GM19324 (cell line): ENCODE measurements around the gene DNAH2.
"Not testable (repeated sequence)": the region's sequence is repeated elsewhere in the genome, so short reads cannot be mapped to it uniquely, and the experiment has no call there.

Experiments
- ATAC-seq: cut with Tn5 transposase; IDR thresholded peaks from one replicate; pipeline ENCODE4 v1.9.1; 2021; ENCODE audit warnings: mild to moderate bottlenecking, moderate library complexity; ENCODE audit not compliant: unreplicated experiment, low FRiP score

DNAH2 gene

DNA sequence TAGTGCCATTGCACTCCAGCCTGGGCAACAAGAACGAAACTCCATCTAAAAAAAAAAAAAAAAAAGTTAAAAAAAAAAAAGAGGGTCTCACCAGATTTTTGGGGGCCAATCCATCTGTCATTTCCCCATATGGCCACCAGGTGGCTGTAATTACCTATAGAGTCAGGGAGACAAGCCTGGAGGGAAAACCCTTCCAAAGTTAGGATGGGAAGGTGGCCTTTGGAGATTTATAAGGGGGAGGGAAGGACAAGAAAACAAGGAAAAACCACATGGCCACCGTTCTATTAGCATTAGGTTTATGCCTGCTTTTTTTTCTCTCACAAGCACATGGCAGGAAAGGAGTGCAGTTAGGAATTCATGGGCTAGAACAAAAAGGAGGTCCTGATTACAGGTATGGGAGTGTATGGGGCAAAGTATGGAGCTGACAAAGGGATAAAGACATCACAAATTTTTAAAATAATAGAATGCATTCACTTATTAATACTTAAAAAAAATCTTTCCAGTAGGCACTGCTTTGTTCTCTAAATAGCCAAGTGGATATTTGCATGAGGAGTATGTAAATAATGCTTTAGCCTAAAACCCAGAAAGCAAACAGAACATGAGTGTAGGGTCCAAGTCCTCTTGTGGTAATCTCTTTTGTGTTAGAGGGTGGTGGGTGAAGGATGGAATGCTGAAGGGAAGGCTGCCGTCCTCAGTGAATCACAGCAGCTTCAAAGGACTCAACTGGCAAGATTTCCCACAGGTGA is 145.3 kb downstream of the DNAH2 start:
- no peak for ATAC-seq

DNA sequence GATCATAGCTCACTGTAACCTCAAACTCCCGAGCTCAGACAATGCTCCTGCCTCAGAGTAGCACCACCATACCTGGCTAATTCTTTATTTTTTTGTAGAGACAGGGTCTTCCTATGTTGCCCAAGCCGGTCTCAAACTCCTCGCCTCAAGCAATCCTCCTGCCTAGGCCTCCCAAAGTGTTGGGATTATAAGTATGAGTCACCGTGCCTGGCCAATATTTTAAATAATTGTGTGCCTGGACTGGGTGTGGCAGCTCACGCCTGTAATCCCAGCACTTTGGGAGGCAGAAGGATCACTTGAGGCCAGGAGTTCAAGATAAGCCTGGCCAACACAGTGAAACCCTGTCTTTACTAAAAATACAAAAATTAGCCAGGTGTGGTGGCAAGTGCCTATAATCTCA is 146.8 kb downstream of the DNAH2 start:
- not testable (repeated sequence) for ATAC-seq

DNA sequence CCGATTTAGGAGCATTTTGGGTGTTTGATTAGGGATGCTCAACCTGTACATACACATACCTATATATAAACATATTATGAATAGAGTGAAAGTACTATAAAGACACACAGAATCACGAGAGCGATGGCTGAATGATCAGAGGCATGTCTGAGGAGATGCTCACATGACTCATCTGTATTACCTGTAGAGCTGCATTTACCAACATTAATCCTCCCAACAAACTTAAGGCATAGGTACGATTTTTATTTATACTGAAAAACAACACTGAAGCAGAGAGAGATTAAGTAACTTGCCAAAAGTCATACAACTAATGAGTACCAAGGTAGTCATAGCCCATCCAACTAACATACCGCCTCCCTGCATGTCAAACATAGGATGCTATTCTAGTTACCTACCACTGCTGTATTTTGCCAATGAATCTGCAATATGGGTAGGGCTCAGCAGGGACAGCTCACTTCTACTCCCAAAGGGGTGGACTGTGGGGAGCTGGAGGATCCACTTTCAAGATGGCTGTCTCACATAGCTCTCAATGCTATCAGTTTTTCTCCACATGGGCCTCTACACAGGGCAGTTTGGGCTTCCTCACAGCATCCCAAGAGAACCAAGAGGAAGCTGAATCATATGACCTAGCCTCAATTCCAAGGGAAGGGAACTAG is 147.6 kb downstream of the DNAH2 start:
- ATAC-seq, result no peak

DNA sequence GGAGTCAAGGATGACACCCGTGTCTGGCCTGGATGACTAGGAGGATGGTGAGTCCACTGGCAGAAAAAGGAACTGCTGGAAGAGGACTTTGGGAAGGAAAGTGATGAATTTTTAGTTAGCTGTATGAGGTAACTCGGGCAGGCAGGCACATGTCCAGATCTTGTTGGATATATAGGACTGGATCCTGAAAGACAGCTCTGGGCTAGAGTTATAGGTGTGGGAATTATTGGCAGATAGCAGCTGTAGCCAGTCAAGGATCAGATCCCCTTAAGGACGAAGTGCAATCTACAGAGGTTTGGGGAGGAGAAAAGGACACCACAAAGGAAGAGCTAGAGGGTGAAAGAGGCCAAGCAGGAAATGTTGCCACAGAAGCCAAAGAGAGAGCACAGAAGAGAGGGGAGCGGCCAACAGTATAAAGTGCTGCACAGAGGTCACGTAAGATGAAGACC is 150.4 kb downstream of the DNAH2 start:
- ATAC-seq, result no peak

DNA sequence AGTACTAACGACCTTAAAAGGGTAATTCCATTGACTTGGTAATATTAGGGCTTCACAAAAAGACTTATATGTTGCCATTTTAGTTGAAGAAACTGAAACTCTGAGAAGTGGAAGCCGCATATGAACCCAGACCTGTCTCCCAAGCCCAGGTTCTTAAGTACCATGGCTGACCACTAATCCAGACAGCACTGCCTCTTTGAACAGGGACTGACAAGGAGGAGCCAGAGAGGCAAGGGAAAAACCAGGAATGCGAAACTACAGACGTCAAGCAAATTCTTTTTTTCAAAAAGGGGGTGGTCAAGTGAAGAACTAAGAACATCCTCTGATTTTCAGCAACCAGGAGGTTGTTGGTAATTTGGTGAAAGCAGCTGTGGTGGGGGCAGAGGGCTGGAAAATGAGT is 155.5 kb downstream of the DNAH2 start:
- no peak for ATAC-seq

DNA sequence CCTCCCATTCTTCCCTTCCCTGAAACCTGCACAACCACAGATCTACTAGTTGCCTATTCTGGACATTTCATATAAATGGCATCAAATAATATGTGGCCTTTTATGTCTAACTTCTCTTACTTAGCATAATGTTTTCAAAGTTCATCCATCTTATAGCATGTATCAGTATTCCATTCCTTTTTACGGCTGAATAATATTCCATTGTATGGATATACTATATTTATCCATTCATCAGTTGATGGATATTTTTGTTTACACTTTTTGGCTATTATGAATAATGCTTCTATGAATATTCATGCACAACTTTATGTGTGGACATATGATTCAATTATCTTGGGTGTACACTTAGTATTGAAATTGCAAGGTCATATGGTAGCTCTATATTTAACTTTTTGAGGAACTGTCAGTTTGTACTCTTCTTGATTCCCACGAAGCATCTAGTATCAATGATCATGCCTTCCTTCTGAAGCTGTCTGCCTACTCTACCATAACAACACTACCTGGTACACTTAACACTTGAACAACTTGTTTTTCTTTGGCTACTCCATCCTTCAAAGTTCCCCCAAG is 158.3 kb downstream of the DNAH2 start:
- ATAC-seq, result no peak

DNA sequence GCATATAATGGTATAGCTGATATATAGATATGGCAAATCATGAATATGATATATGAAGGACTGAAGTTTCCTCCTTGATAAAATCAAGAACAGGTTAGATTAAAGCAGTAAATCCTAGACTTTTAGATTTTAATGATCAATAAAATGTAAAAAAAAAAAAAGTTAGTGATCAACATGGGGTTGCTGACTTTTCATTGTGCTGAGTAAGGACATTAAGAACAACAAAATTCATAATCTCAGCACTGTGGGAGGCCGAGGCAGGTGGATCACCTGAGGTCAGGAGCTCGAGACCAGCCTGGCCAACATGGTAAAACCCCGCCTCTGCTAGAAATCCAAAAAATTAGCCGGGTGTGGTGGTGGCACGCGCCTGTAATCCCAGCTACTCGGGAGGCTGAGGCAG is 160.7 kb downstream of the DNAH2 start:
- ATAC-seq, result no peak

DNA sequence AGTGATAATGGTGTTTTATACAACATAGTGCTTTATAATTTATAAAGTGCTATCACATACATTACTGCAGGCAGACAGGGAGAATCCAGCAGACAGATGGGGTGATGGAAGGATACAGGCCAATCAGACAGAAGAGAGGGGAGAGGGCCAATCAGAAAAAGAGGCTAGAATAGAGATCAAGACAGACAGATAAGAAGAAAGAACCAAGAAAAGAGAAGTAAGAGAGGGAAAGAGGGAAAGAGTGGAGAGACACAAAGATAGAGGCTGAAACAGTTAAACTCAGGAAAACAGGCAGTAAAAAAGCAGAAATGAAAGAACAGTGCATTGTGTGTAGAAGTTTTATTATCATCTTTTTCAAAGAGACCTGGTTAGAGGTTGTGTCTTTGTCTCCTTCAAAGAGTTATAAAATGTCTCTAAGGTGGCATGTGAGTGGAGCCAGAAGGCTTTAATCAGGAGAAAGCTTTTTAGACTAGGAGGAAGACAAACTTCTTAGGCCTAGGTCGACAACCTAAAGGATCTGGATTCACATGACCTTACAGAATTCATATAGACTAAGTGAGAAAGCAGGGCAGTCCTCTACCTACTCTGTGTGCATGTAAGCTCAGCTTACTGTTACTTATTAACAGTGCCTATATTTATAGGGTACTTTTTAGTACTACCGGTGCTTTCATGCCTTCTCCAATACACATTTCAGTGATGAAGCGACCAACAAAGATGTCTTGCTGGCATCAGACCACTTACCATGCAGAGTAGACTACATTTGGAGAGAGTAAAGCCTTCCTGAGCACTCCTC is 162.7 kb downstream of the DNAH2 start:
- ATAC-seq, result no peak

DNA sequence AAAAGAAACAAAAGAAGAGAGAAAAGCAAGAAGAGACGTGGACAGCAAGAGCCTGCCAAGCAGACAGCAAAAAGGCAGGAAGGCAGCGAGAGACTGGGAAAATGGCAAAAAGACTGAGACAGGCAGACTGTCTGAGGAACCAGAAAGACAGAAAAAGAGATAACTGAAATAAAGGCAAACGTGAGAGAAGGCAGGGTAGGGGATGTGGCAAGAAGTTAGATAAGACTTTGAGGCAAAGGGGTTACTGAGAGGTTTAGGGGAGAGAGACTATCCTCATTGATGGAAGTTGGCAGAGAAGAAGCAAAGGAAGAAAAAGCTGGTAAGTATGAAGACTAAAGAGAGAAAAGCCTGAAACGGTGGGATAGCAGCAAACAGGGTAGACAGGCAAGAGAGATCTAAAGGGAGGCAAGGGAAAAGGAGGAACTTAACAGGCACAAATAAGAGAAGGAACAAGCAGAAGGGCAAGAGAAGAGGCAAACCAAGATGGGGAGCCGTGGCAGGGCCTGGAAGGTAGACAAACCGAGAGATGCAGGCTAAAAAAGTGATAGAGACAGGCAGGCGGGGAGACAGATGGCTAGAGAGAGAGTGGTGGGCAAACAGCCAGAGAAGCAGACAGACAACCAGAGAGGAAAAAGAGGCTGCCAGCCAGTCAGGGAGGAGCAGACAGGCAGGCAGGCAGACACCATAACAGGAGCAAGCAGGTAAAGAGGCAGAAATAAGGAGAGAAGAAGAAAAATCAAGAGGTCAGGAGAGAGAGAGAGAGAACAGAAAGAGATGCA is 163.9 kb downstream of the DNAH2 start:
- ATAC-seq, result no peak

DNA sequence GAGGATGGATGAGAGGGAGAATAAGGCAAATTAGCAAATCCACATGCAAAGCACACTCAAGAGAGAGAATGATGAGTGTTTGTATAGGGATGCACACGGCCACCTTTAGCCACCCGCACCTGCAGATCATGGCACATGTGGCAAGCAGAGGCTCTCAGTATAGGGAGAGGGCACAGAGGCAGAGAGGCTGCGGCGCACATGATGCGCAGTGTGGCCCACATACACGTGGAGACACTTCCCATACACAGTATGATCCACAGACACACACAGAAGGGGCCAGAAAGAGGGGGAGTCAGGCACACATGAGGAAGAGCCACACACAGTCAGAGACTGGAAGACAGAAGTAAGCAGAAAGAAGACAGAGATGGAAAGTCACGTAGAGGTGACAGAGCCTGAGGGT is 164.5 kb downstream of the DNAH2 start:
- no peak for ATAC-seq

DNA sequence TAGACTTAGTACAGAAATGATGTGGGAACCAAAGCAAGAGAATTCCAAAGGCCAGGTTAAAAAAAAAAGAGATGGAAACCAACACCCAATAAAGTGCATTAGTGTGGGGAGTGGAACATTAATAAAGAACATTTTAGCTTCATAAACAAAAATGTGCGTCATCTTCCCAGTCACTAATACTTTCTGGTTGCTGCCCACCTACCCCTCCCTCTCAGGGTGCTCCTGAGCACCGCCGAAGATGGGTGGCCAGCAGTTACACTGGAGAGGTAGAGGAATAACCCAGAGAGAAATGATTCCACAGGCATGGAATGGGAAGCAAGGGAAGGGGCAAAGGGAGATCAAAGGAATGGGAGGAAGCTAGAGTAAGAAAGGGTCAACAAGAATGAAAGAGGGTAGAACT is 165.1 kb downstream of the DNAH2 start:
- ATAC-seq, result no peak
